GM12865 (cell line): ENCODE measurements around the gene TMEM256.

Experiments used
- DNase-seq: peaks from one replicate; pipeline ENCODE4 v3.0.0; 2010; ENCODE audit warnings: low read depth
- H3K4me3 ChIP-seq: 2 replicates; pipeline ENCODE4 v1.5.1; 2011; ENCODE audit warnings: mild to moderate bottlenecking, low read depth, low read length, control low read depth
- TF ChIP-seq, protein P1 (sequence below): IDR thresholded peaks from 2 replicates; pipeline ENCODE4 v1.5.1; 2011; ENCODE audit warnings: low read length, control low read depth, low read depth, inconsistent platforms; ENCODE audit not compliant: insufficient read depth; ENCODE audit errors: missing control alignments

TMEM256 gene

DNA sequence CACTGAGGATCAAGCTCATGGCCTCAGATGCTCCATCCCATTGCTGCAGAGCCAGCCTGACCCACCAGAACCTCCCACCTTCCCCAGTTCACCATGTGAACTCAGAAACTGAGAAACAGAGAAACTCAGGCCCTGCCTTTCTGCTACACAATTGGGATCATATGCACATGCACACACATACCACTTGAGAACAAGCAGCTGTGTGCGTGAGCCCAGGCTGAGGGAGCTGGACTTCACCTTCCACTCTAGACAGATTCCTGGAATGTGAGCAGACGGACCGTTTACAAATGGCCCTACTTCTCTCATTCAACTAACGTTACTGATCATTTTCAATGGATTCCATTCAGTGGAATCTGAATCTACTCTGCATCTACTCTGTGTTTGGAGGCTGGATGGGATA is 19.8 kb upstream of the TMEM256 start:
- DNase-seq, result no peak
- TF ChIP-seq, protein P1, sequence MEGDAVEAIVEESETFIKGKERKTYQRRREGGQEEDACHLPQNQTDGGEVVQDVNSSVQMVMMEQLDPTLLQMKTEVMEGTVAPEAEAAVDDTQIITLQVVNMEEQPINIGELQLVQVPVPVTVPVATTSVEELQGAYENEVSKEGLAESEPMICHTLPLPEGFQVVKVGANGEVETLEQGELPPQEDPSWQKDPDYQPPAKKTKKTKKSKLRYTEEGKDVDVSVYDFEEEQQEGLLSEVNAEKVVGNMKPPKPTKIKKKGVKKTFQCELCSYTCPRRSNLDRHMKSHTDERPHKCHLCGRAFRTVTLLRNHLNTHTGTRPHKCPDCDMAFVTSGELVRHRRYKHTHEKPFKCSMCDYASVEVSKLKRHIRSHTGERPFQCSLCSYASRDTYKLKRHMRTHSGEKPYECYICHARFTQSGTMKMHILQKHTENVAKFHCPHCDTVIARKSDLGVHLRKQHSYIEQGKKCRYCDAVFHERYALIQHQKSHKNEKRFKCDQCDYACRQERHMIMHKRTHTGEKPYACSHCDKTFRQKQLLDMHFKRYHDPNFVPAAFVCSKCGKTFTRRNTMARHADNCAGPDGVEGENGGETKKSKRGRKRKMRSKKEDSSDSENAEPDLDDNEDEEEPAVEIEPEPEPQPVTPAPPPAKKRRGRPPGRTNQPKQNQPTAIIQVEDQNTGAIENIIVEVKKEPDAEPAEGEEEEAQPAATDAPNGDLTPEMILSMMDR, result no peak
- H3K4me3 ChIP-seq, result no peak overlapping the region

DNA sequence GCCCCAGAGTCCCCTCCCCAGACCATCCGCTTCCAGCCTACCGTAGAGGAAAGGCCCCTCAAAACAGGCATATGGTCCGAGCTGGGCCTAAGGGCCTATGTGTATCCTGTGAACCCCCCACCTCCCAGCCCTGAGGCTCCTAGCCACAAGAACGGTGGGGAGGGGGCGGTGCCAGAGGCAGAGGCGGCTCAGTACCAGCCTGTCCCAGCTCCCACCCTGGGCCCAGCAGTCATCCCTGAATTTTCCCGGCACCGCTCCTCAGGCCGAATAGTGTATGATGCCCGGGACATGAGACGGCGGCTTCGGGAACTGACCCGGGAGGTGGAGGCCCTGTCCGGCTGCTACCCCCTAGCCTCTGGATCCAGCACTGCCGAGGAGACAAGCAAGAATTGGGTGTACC is 17.3 kb upstream of the TMEM256 start:
- DNase-seq, result no peak
- no peak overlapping the region for H3K4me3 ChIP-seq
- TF ChIP-seq, protein P1, result no peak

DNA sequence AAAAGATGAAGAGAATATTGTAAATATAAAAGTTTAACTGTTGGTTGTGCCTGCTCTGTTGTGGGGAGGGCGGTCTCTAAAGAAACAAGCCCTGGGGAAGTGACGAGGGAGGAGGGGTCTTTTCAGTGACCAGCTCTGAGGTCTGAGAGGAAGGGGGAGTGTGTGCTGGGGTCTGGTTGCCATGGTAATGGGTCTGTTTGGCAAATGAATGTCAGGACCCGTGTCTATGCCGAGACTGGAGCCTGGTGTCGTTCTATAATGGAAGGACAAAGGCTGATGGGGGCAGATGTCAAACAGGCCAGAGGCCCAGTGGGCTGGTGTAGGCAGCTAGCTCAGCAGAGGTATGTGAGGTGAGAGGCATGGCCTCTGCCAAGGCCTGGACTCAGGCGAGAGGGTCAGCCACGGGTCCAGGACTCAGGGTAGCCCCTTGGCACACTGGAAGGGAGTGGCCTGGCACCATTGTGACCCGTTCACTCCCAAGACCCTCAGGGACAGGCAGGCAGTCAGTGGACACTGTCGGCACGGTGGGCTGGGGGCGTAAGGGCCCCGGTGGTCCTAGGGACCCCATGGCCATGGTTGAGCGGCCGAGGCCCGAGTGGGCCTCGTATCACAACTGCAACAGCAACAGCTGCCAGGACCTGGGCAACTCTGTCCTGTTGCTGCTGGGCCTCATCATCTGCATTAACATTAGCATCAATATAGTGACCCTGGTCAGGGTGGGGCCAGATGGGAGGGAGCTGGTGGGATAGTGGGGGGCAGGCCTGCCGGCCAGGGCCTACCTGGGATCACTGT is 16.1 kb upstream of the TMEM256 start, which contains the start of gene SPEM1:
TSS of gene SPEM1 (plus strand) at position 506 of the 792 bp plus-strand sequence. CDS start at position 567, 61 bp downstream.
- TF ChIP-seq, protein P1, result no peak
- DNase-seq, result no peak
- H3K4me3 ChIP-seq, result no peak within 1 kb of the TSS

DNA sequence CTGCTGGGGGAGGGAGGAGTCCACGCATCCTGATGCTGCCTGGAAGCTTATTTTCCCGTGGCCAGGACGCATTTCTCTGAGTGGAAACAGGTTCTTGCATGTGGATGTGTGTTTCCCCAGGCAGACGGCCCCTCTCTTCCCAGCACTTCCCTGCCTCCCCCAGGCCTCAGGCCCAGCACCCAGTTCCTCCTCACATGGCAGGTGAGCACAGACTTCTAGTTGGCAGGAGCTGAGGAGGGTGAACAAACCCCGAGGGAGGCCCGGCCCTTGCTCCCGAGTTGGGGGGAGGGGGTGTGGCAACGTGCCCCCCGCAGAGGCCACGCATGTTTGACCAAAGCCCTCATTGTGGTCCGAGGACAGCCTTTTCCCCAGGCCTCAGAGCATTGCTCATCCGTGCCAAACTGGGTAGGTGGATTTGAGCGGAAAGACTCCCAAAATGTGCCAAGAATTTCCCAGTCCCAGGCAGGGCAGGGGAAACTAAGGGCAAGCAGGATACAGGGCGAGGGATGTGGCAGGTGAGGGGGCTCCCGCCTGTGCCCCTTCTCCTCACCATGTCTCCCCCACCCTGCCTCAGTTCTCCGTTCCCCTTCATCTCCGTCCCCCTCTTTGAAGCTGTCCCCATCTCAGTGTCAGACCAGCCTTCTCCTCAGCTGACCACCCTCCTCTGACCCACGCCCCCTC is 14.7 kb upstream of the TMEM256 start:
- DNase-seq, result no peak
- H3K4me3 ChIP-seq, result no peak overlapping the region
- TF ChIP-seq, protein P1, result no peak

DNA sequence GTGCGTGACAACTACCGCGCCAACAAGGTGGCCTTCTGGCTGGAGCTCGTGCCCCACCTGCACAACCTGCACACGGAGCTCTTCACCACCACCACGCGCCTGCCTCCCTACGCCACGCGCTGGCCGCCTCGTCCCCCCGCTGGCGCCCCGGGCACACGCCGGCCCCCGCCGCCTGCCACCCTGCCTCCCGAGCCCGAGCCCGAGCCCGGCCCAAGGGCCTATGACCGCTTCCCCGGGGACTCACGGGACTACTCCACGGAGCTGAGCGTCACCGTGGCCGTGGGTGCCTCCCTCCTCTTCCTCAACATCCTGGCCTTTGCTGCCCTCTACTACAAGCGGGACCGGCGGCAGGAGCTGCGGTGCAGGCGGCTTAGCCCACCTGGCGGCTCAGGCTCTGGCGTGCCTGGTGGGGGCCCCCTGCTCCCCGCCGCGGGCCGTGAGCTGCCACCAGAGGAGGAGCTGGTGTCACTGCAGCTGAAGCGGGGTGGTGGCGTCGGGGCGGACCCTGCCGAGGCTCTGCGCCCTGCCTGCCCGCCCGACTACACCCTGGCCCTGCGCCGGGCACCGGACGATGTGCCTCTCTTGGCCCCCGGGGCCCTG is 13.3 kb upstream of the TMEM256 start:
- TF ChIP-seq, protein P1, result no peak
- DNase-seq, result no peak

DNA sequence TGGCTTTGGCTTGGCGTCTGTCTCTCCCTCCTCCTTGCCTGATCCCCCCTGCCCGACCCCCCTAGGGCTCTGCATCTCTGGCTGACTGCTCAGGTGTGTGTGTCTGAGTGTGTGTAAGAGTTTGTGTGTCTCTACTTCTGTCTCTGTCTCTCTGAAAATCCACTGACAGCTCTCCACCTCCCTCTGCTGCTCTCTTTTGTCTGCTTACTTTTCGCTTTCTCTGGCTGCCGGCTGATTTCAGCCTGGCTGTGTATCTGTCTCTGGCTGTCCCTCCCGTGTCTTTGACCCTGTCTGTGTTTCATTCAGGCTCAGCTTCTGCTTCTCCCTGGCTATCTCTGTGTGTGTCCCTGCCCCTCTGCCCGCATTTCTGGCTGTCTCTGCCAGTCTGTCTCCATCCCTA is 12.4 kb upstream of the TMEM256 start:
- DNase-seq, result no peak
- TF ChIP-seq, protein P1, result no peak
- no peak overlapping the region for H3K4me3 ChIP-seq

More for the DNA sequence above, 13.3 kb upstream of the TMEM256 start:
- no peak overlapping the region for H3K4me3 ChIP-seq
